Brain pericyte (primary cell): ENCODE measurements around the gene OSCP1.

Source experiments
- DNase-seq: peaks from one replicate; pipeline ENCODE4 v3.0.0-alpha.2; 2012; ENCODE audit warnings: low read depth, low spot score

OSCP1 gene

GRCh38 chr1:36447450-36447849 is 2.8 kb downstream of the OSCP1 start:
- DNase-seq: no peak

GRCh38 chr1:36446746-36447145 is 3.5 kb downstream of the OSCP1 start:
- no peak for DNase-seq

- DNase-seq: no peak
Measured at GRCh38 chr1:36446271-36446670, 4.0 kb downstream of the OSCP1 start.

GRCh38 chr1:36443297-36443696 is 7.0 kb downstream of the OSCP1 start:
- no peak for DNase-seq

GRCh38 chr1:36442337-36442736 is 7.9 kb downstream of the OSCP1 start:
- no peak for DNase-seq

GRCh38 chr1:36440646-36441045 is 9.6 kb downstream of the OSCP1 start:
- no peak for DNase-seq

GRCh38 chr1:36440044-36440443 is 10.2 kb downstream of the OSCP1 start:
- DNase-seq: no peak

GRCh38 chr1:36438715-36439114 is 11.5 kb downstream of the OSCP1 start:
- DNase-seq: no peak

GRCh38 chr1:36436821-36437220 is 13.4 kb downstream of the OSCP1 start:
- DNase-seq: no peak

- no peak for DNase-seq
Measured at GRCh38 chr1:36433102-36433501, 17.1 kb downstream of the OSCP1 start.

- no peak for DNase-seq
Measured at GRCh38 chr1:36432616-36433015, 17.6 kb downstream of the OSCP1 start.

GRCh38 chr1:36425791-36426190 is 24.5 kb downstream of the OSCP1 start:
- no peak for DNase-seq

- no peak for DNase-seq
Measured at GRCh38 chr1:36421649-36422048, 28.6 kb downstream of the OSCP1 start.

GRCh38 chr1:36420836-36421317 is 29.4 kb downstream of the OSCP1 start:
- peak; percentile 60 for DNase-seq

- no peak for DNase-seq
Measured at GRCh38 chr1:36420409-36420808, 29.8 kb downstream of the OSCP1 start.

GRCh38 chr1:36419569-36419968 is 30.7 kb downstream of the OSCP1 start:
- no peak for DNase-seq

- no peak for DNase-seq
Measured at GRCh38 chr1:36419140-36419539, 31.1 kb downstream of the OSCP1 start.

GRCh38 chr1:36417931-36418330 is 32.3 kb downstream of the OSCP1 start:
- DNase-seq: no peak

- no peak for DNase-seq
Measured at GRCh38 chr1:36415661-36416326, 34.5 kb downstream of the OSCP1 start.

GRCh38 chr1:36414384-36414783 is 35.9 kb downstream of the OSCP1 start:
- no peak for DNase-seq

GRCh38 chr1:36411674-36412648 is 38.3 kb downstream of the OSCP1 start:
- DNase-seq: no peak

- no peak for DNase-seq
Measured at GRCh38 chr1:36408479-36408878, 41.8 kb downstream of the OSCP1 start.

- DNase-seq: no peak
Measured at GRCh38 chr1:36406440-36406839, 43.8 kb downstream of the OSCP1 start.
